ENCODE results near the gene BMI1.

Gene BMI1

DNA sequence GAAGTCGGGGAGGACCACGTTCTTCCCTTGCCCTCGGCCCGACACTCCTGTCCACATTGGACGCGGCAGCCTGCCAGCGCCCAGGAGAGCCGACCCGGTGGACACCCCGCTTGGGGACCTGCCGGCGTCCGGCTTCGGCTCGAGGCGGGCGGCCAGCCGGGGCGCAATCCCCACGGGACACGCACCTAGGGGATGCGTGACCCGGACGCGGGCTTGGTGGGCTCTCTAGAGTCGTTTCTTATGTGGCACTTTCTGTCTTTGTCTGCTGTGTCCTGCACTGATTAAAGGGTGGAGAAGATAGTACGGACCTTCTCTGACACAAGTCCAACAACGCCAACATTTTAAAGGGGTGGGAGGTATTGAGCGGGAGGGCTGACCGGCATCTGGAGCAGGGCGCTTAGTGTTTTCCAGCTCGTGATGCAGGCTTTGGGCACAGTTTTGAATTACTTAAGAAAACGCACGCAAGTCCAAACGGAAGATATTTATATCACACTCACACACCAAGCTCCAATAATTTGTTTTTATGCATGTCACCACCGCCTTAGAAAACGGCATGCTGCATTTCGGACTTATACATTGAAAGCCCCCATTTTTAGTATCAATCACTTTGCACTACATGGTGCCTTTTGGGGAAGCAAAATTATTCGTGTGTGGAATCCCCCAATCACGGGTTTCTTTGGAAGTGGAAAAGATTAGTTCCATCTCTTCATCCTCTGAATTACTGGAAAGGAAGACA is 20.5 kb downstream of the BMI1 start:
- no peak for TF ChIP-seq ZFP3 (CRISPR knock-in tag; IDR thresholded peaks at IDR 0.05)
- TF ChIP-seq RARB (CRISPR knock-in tag; IDR thresholded peaks at IDR 0.05) = no peak
- 0 out of 2 replicates have a peak, but pooled peaks have one; percentile 10 for TF ChIP-seq GLIS3 (CRISPR knock-in tag; IDR thresholded peaks at IDR 0.05)
- no peak for TF ChIP-seq ZNF70 (CRISPR knock-in tag; IDR thresholded peaks at IDR 0.05)
- TF ChIP-seq ISL1 (CRISPR knock-in tag; IDR thresholded peaks at IDR 0.05) = no peak
- ATAC-seq = peak; percentile 41

DNA sequence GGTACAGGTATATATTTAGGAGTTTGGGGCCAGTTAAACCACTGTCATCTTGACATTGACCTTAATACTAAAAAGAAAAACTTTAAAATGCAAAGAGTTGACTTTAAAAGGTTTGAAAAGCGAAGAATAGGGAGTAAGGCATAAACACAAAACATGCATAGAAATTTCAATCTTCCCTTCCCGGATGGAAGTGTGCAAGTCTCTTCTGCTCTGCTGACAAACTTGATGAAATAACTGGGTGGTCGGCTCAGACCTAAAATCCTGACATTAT is 21.0 kb downstream of the BMI1 start:
- TF ChIP-seq PPARA (CRISPR knock-in tag; IDR thresholded peaks at IDR 0.05; ENCODE audit: borderline replicate concordance) (no peak), ZFP30 (CRISPR knock-in tag; IDR thresholded peaks at IDR 0.05) (no peak), TCF4 (CRISPR knock-in tag; IDR thresholded peaks at IDR 0.05; ENCODE audit: borderline replicate concordance) (no peak), TOX (CRISPR knock-in tag; IDR thresholded peaks at IDR 0.05; ENCODE audit: borderline replicate concordance) (no peak), RARB (CRISPR knock-in tag; IDR thresholded peaks at IDR 0.05) (no peak), ZC3H10 (CRISPR knock-in tag; IDR thresholded peaks at IDR 0.05) (no peak)
- no peak for ATAC-seq

DNA sequence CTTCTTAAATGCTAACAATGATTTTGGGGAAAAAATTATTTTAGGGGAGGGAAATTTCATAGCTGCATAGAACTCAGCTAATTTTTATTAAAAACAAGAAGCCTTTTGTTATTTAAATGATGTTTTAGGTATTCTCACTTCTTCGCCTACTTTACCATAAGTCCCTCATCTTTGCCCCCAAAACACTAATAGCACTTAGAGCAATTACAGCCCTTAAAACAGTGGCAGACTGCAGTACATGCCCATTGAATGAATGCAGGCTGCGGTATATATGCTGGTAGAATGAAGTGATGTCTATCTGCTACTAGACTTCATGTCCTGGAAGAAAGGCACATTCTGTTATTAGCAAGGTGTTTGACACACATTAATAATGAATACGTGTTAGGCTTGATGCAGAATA is 21.5 kb downstream of the BMI1 start:
- TF ChIP-seq PPARA (CRISPR knock-in tag; IDR thresholded peaks at IDR 0.05; ENCODE audit: borderline replicate concordance) (no peak), ZC3H10 (CRISPR knock-in tag; IDR thresholded peaks at IDR 0.05) (no peak), ZNF70 (CRISPR knock-in tag; IDR thresholded peaks at IDR 0.05) (no peak), ZNF565 (CRISPR knock-in tag; conservative IDR thresholded peaks at IDR 0.05; ENCODE audit: low read depth) (no peak), ISL1 (CRISPR knock-in tag; IDR thresholded peaks at IDR 0.05) (no peak), TOX (CRISPR knock-in tag; IDR thresholded peaks at IDR 0.05; ENCODE audit: borderline replicate concordance) (no peak), ZNF8 (CRISPR knock-in tag; IDR thresholded peaks at IDR 0.05) (no peak)
- TF ChIP-seq, protein P1, sequence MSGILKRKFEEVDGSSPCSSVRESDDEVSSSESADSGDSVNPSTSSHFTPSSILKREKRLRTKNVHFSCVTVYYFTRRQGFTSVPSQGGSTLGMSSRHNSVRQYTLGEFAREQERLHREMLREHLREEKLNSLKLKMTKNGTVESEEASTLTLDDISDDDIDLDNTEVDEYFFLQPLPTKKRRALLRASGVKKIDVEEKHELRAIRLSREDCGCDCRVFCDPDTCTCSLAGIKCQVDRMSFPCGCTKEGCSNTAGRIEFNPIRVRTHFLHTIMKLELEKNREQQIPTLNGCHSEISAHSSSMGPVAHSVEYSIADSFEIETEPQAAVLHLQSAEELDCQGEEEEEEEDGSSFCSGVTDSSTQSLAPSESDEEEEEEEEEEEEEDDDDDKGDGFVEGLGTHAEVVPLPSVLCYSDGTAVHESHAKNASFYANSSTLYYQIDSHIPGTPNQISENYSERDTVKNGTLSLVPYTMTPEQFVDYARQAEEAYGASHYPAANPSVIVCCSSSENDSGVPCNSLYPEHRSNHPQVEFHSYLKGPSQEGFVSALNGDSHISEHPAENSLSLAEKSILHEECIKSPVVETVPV (CRISPR knock-in tag; IDR thresholded peaks at IDR 0.05) = no peak
- TF ChIP-seq, protein P2, sequence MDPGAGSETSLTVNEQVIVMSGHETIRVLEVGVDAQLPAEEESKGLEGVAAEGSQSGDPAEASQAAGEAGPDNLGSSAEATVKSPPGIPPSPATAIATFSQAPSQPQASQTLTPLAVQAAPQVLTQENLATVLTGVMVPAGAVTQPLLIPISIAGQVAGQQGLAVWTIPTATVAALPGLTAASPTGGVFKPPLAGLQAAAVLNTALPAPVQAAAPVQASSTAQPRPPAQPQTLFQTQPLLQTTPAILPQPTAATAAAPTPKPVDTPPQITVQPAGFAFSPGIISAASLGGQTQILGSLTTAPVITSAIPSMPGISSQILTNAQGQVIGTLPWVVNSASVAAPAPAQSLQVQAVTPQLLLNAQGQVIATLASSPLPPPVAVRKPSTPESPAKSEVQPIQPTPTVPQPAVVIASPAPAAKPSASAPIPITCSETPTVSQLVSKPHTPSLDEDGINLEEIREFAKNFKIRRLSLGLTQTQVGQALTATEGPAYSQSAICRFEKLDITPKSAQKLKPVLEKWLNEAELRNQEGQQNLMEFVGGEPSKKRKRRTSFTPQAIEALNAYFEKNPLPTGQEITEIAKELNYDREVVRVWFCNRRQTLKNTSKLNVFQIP (CRISPR knock-in tag; IDR thresholded peaks at IDR 0.05; ENCODE audit: borderline replicate concordance, low read depth) = no peak
- TF ChIP-seq, protein P3, sequence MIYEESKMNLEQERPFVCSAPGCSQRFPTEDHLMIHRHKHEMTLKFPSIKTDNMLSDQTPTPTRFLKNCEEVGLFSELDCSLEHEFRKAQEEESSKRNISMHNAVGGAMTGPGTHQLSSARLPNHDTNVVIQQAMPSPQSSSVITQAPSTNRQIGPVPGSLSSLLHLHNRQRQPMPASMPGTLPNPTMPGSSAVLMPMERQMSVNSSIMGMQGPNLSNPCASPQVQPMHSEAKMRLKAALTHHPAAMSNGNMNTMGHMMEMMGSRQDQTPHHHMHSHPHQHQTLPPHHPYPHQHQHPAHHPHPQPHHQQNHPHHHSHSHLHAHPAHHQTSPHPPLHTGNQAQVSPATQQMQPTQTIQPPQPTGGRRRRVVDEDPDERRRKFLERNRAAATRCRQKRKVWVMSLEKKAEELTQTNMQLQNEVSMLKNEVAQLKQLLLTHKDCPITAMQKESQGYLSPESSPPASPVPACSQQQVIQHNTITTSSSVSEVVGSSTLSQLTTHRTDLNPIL (CRISPR knock-in tag; IDR thresholded peaks at IDR 0.05; ENCODE audit: low read depth) = no peak
- ATAC-seq = no peak

DNA sequence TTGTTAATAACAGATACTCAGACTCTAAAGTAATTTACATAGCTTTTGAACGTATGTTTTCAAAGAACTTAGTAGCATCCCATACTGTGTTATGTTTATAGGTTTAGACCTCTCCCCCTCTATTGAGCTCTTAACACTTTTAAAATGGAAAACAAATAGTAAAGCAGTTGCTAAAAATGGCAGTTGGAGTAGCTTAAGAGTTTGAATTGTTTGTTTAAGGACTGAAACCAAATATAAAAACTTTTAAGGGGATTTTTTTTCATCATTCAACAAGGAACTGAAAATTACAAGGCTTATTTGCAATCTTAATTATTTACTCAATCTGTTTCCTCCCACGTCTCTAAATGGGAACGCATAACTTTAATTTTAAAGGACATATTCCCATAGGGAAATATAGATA is 22.8 kb downstream of the BMI1 start:
- TF ChIP-seq CSDC2 (CRISPR knock-in tag; IDR thresholded peaks at IDR 0.05) (no peak), ARNTL (CRISPR knock-in tag; IDR thresholded peaks at IDR 0.05; ENCODE audit: borderline replicate concordance, low read depth) (no peak), SNAI2 (CRISPR knock-in tag; IDR thresholded peaks at IDR 0.05) (no peak)

DNA sequence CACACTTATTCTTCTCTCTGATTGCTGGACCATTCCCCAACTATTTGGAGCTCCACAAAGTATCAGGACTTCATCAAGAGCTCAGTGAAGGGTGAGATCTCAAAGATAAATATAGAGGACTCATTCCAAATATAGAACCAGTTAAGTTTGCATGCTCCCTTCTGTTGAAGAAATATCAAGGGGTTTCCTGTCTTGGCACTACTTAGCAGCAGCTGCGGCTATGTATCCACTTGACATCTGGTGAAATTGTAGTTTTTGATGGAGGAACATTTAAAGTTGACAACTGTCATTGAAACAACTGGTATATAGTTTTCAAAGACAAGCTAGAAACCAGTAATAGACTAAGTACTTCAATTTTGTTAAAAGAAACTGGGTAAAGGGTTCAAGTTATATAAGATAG is 23.4 kb downstream of the BMI1 start:
- TF ChIP-seq ZC3H10 (CRISPR knock-in tag; IDR thresholded peaks at IDR 0.05) = no peak
- TF ChIP-seq, protein P4, sequence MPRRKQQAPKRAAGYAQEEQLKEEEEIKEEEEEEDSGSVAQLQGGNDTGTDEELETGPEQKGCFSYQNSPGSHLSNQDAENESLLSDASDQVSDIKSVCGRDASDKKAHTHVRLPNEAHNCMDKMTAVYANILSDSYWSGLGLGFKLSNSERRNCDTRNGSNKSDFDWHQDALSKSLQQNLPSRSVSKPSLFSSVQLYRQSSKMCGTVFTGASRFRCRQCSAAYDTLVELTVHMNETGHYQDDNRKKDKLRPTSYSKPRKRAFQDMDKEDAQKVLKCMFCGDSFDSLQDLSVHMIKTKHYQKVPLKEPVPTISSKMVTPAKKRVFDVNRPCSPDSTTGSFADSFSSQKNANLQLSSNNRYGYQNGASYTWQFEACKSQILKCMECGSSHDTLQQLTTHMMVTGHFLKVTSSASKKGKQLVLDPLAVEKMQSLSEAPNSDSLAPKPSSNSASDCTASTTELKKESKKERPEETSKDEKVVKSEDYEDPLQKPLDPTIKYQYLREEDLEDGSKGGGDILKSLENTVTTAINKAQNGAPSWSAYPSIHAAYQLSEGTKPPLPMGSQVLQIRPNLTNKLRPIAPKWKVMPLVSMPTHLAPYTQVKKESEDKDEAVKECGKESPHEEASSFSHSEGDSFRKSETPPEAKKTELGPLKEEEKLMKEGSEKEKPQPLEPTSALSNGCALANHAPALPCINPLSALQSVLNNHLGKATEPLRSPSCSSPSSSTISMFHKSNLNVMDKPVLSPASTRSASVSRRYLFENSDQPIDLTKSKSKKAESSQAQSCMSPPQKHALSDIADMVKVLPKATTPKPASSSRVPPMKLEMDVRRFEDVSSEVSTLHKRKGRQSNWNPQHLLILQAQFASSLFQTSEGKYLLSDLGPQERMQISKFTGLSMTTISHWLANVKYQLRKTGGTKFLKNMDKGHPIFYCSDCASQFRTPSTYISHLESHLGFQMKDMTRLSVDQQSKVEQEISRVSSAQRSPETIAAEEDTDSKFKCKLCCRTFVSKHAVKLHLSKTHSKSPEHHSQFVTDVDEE (CRISPR knock-in tag; IDR thresholded peaks at IDR 0.05) = no peak
- no peak for TF ChIP-seq OSR1 (CRISPR knock-in tag; IDR thresholded peaks at IDR 0.05)
- TF ChIP-seq BACH2 (CRISPR knock-in tag; IDR thresholded peaks at IDR 0.05; ENCODE audit: borderline replicate concordance) = no peak
- TF ChIP-seq RARB (CRISPR knock-in tag; IDR thresholded peaks at IDR 0.05) = no peak
- no peak for TF ChIP-seq ARNTL (CRISPR knock-in tag; IDR thresholded peaks at IDR 0.05; ENCODE audit: borderline replicate concordance, low read depth)
- TF ChIP-seq, protein P5, sequence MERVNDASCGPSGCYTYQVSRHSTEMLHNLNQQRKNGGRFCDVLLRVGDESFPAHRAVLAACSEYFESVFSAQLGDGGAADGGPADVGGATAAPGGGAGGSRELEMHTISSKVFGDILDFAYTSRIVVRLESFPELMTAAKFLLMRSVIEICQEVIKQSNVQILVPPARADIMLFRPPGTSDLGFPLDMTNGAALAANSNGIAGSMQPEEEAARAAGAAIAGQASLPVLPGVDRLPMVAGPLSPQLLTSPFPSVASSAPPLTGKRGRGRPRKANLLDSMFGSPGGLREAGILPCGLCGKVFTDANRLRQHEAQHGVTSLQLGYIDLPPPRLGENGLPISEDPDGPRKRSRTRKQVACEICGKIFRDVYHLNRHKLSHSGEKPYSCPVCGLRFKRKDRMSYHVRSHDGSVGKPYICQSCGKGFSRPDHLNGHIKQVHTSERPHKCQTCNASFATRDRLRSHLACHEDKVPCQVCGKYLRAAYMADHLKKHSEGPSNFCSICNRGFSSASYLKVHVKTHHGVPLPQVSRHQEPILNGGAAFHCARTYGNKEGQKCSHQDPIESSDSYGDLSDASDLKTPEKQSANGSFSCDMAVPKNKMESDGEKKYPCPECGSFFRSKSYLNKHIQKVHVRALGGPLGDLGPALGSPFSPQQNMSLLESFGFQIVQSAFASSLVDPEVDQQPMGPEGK (CRISPR knock-in tag; IDR thresholded peaks at IDR 0.05; ENCODE audit: borderline replicate concordance) = no peak
- no peak for TF ChIP-seq ZNF8 (CRISPR knock-in tag; IDR thresholded peaks at IDR 0.05)
- ATAC-seq = no peak

More for the DNA sequence above, 22.8 kb downstream of the BMI1 start:
- ATAC-seq = no peak
